ENCODE measurements around the gene SCYL3. TPM values are rescaled to one million over a fixed set of nuclear protein-coding genes. Genes with fewer than 3 reads are reported as not detected.
A peak's percentile ranks its signal among the peaks of the same experiment; 100 is the strongest.

SCYL3 gene
- total and polyA plus RNA-seq, 2 of the 13 experiments (the other 11 are each of a cell fraction or from before 2014, with no cell fraction given), result 3.3 to 4.9 TPM

DNA sequence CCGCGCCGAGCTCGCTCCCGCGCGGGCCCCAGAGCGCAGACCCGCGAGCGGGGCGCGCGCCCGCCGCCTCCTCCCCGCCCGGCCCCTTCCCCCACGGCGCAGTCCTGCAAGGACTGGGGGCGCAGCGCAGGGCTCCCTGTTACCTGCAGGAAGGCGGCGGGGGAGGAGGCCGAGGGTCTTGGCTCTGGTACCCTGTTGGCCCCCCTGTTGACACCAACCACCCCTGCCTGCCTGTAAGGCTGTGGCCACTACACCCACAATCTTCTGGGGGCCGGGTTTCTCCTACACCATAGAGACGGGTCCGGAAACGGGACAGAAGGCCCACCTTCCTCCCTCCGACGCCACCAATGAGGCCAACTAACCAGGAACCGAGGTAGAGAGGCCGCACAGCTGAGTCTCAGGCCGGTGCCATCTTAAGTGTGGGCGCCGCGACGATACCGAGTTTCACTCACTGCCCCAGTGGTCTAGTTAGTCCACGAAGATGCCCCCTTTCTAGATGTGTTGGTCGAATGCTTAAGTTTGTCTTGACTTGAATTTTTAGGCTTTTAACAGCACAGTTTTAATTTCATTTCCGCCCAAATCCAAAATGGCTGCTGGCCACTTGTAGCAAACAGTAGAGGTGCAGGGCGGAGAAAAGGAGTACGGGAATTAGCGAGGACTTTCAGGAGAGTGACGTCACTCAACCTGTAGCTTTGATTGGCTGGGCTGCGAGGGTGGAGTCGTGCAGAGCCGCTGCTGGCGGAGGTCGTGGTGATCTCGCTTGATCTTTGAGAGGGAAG lies at the start of gene SCYL3 (continued):
- peak; percentile 34; the same call in 1 of the 2 replicates for TF ChIP-seq ZNF431 (CRISPR knock-in tag; IDR thresholded peaks at IDR 0.05; ENCODE audit: borderline replicate concordance, low read depth)
- TF ChIP-seq YEATS2 (CRISPR knock-in tag; IDR thresholded peaks at IDR 0.05; ENCODE audit: borderline replicate concordance), result peak; percentile 88
- peak; percentile 65 for TF ChIP-seq PATZ1 (CRISPR knock-in tag; IDR thresholded peaks at IDR 0.05)
- peak; percentile 38; the same call in 1 of the 2 replicates for TF ChIP-seq BCL3 (CRISPR knock-in tag; IDR thresholded peaks at IDR 0.05)
- 0 out of 2 replicates have a peak, but pooled peaks have one; percentile 32 for TF ChIP-seq ZNF770 (CRISPR knock-in tag; IDR thresholded peaks at IDR 0.05)
- 0 out of 2 replicates have a peak, but pooled peaks have one; percentile 16 for TF ChIP-seq KDM3A (CRISPR knock-in tag; IDR thresholded peaks at IDR 0.05; ENCODE audit: low read depth)
- TF ChIP-seq, protein P1, sequence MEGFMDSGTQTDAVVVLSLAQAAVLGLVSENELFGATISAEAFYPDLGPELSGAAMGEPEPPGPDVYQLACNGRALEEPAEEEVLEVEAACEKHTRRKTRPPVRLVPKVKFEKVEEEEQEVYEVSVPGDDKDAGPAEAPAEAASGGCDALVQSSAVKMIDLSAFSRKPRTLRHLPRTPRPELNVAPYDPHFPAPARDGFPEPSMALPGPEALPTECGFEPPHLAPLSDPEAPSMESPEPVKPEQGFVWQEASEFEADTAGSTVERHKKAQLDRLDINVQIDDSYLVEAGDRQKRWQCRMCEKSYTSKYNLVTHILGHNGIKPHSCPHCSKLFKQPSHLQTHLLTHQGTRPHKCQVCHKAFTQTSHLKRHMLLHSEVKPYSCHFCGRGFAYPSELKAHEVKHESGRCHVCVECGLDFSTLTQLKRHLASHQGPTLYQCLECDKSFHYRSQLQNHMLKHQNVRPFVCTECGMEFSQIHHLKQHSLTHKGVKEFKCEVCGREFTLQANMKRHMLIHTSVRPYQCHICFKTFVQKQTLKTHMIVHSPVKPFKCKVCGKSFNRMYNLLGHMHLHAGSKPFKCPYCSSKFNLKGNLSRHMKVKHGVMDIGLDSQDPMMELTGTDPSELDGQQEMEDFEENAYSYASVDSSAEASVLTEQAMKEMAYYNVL (CRISPR knock-in tag; IDR thresholded peaks at IDR 0.05; ENCODE audit: borderline replicate concordance), result peak; percentile 75; the same call in 1 of the 2 replicates
- no peak for TF ChIP-seq RBM22 (optimal IDR thresholded peaks at IDR 0.05; ENCODE audit: low read length)
- peak; percentile 73 for TF ChIP-seq ARNT2 (CRISPR knock-in tag; IDR thresholded peaks at IDR 0.05; ENCODE audit: low read depth)
- no peak for TF ChIP-seq ZNF609 (CRISPR knock-in tag; IDR thresholded peaks at IDR 0.05; ENCODE audit: borderline replicate concordance)
- peak; percentile 69; the same call in 1 of the 2 replicates for TF ChIP-seq KDM5B (CRISPR knock-in tag; IDR thresholded peaks at IDR 0.05; ENCODE audit: borderline replicate concordance)
- peak; percentile 71; the same call in 1 of the 2 replicates for TF ChIP-seq TGIF2 (CRISPR knock-in tag; IDR thresholded peaks at IDR 0.05)
- TF ChIP-seq IRX3 (CRISPR knock-in tag; IDR thresholded peaks at IDR 0.05; ENCODE audit: borderline replicate concordance, low read depth), result 0 out of 2 replicates have a peak, but pooled peaks have one; percentile 15
- peak; percentile 25; the same call in 1 of the 2 replicates for TF ChIP-seq GATA4 (IDR thresholded peaks at IDR 0.05; ENCODE audit: borderline replicate concordance, low read depth)

All from HepG2 (cell line).